Hematopoietic multipotent progenitor cell treated with erythropoietin and hydrocortisone succinate and interleukin-3 and kit ligand, for 15 days (in vitro differentiated cells): ENCODE data around the gene ADSL.
"Not testable (repeated sequence)": the region's sequence is repeated elsewhere in the genome, so short reads cannot be mapped to it uniquely, and the experiment has no call there.

ENCODE experiments used
- DNase-seq: peaks from one replicate; pipeline ENCODE4 v3.0.0-alpha.2; 2015; ENCODE audit warnings: low spot score

The ADSL gene

DNA sequence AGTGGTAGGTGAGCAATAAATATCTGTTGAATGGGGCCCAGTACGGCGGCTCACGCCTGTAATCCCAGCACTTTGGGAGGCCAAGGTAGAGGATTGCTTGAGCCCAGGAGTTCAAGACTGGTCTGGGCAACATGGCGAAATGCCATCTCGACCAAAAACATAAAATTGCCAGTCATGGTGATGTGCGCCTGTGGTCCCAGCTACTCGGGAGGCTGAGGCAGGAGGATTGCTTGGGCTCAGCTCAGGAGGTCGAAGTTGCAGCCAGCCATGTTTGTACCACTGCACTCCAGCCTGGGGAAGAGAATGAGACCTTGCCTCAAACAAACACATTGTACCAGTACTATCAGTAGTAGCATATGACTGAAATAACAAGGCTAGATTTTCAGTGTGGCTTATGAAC lies 28.3 kb downstream of the ADSL start:
- DNase-seq, result no peak

DNA sequence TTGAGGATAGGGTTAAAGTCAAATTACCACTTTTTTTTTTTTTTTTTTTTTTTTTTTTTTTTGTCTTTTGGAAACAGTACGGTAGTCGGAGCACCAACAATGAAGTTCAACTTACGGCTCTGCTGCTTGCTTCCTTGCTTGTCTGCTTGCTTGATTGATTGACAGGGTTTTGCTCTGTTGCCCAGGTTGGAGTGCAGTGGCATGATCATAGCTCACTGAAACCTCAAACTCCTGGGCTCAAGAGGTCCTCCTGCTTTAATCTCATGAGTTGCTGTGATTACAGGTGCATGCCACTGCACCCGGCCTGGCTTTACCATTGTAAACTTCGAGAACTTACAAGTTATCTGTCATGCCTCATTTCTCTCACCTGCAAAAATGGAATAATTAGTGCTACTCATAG lies 29.8 kb downstream of the ADSL start:
- no peak for DNase-seq

DNA sequence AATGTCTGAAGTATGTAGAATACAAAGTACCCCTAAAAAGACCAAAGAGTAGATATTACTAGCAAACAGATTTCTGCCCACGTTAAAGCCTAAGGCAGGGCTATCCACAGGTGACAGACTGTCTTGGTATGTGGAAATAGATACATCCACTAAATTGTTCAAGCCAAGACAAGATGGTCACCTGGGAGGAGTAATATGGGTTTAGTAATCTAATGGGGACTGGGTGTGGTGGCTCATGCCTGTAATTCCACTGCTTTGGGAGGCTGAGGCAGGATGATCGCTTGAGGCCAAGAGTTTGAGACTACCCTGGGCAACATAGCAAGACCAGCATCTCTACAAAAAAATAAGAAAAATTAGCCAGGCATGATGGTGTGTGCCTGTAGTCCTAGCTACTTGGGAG lies 31.6 kb downstream of the ADSL start:
- no peak for DNase-seq

DNA sequence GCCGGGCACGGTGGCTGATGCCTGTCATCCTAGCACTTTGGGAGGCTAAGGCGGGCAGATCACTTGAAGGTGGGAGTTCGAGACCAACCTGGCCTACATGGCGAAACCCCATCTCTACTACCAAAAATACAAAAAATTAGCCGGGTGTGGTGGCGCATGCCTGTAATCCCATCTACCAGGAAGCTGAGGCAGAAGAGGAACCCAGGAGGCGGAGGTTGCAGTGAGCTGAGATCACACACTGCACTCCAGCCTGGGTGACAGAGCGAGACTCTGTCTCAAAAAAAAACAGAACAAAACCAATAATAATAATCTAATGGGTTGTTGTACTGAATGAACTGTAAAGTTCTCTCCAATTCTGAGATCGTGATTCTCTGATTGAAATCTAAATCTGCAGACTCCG lies 32.1 kb downstream of the ADSL start:
- DNase-seq, result not testable (repeated sequence)

DNA sequence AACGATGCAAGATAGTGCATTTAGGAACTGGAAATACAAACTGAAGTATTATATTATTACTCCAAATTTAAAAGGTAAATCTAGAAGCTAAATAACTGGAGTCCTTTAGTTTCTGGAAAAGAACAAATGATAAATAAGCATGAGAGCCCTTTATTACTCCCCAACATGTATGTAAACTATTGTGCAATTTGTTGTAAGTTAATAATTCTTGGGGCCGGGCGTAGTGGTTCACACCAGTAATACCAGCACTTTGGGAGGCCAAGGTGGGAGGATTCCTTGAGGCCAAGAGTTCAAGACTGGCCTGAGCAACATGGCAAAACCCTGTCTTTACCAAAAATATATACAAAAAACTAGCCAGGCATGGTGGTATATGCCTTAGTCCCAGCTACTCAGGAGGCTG lies 35.2 kb downstream of the ADSL start:
- no peak for DNase-seq

DNA sequence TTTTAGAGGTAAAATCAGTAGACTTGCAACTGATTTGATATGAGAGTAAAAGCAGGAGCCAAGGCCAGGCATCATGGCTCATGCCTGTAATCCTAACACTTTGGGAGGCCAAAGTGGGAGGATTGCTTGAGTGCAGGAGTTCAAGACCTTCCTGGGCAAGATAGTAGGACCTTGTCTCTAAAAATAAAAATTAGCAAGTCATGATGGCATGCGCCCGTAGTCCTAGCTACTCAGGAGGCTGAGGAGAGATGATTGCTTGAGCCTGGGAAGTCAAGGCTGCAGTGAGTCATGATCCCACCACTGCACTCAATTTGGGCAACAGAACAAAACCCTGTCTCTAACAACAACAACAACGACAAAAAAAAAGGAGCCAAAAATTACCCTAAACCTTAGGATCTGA lies 37.6 kb downstream of the ADSL start:
- no peak for DNase-seq

DNA sequence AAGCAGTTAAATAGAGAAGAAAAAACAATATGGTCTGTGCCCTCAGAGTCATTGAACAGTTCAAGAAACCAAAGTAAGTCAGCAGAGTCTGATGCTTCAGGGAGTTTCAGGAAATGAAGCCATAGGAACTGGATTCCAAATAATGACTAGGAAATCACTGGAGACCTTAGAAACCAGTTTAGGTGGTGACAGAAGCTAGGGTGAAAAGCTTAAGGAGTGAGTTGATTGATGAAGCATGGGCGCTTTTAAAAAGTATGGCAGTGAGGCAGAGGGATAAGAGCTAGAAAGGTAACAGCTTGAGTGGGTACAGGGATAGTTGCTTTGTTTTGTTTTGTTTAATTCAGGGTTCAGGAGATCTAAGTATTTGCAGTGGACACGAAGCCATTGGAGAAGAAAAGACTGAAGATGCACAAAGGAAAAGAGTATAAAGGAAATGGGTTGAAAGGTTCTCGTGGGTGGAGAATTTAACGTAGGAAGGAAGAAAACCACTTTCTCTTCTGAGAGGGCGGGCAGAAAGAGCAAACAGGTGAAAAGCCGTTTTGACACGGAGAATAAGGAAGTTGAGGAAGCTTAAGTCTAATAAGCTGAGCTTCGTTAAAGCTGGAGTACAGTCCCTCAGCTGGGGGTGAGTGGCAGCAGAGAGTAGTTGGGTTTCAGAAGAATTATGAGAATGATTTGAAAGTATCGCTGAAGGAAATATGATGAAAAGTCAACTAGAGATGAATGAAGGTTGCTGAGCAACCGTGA lies 38.9 kb downstream of the ADSL start:
- DNase-seq, result no peak

DNA sequence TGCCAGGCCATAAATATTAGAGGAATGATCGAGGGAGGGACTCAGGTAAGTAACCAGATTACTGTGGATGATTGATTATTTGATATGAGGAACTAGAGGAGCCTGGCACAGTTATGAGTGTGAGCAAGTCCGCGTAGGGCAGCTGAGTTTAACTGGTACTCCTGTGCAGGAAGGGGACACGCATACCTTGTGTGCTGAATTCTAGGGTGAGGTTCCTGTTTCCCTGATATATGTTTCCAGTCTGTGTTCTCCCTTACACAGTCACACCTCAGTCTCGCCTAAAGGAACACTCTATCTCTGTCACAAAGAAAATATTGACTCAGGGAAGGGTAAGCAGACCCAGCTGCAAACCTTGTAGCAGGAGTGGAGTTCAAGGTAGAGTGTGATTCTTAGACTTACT lies 41.4 kb downstream of the ADSL start:
- no peak for DNase-seq

DNA sequence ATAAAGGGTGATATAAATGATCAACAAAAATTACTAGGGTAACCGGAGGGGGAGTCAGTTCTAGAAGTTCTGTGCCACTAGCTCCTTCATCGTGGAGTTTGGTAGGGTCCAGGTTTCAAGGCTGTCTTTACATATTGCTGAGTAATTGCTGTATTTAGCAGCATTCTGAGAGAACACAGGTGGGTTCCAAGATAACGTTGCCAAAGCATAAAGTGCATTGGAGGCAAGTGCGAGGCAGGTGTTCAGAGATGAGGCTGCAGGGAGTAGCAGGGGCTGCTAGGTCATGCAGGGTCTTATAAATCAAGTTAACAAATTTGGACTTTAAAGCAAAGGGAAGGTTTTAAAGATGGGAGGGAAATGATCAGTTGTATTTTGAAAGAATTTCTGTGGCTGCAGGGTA lies 41.9 kb downstream of the ADSL start:
- no peak for DNase-seq

DNA sequence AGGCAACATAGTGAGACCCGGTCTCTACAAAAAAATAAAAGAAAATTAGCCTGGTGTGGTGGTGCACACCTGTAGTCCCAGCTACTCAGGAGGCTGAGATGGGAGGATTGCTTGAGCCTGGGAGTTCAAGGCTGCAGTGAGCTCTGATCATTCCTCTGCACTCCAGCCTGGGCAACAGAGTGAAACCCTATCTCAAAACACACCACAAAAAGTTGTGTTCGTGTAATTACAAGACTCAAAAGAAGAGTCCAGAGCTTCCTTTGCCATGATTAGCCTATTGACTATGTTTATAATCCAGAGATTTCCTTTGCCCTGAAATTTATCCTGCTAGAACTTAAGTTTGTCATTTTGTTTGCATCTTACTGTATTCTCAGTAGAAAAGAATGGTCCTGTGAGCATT lies 45.1 kb downstream of the ADSL start:
- no peak for DNase-seq

DNA sequence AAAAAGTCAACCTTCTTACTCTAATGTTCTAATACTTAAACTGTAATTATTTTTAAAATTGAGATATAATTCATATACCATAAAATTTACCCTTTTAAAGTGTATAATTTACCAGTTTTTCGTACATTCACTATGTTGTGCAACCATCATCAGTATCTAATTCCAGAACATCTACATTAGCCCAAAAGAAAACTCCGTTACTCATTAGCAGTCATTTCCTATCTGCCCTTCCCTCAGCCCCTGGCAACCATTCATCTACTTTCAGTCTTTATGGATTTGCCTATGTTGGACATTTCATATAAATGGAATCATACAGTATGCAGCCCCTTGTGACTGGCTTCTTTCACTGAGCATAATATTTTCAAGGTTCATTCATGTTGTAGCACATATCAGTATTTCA lies 46.3 kb downstream of the ADSL start:
- no peak for DNase-seq

DNA sequence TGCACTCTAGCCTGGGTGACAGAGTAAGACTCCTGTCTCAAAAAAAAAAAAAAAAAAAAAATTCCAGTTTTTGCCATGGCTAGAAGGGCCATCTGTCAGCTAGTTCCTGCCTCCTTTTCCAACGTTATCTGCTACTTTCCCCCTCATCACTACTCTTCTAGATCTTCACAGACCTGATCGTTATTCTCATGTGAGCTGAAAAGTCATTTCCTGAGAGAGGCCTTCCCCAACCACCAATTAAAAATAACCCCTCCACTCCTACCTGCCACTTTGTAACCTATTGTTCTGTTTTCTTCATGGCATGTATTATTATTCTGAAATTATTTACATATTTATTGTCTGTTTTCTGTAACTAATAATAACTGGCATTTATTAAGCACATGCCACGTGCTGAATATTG lies 48.3 kb downstream of the ADSL start:
- DNase-seq, result no peak

DNA sequence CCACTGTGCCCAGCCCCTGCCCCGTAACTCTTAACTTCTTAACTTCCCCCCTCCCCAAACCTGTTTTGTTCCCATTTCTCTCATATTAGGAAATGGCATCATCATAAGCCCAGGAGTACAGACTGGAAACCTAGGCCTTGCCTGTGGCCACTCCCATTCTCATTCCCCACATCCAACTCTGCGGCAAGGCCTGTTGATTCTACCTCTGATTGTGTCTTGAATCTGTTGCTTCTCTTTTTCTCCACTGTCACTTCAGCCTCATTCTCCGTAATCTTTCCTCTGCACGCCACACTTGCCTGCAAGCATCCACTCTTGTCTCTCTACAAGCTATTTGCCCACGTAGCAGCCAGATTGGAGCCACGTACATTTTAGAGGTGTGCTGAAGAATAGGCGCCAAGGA lies 49.3 kb downstream of the ADSL start:
- no peak for DNase-seq

DNA sequence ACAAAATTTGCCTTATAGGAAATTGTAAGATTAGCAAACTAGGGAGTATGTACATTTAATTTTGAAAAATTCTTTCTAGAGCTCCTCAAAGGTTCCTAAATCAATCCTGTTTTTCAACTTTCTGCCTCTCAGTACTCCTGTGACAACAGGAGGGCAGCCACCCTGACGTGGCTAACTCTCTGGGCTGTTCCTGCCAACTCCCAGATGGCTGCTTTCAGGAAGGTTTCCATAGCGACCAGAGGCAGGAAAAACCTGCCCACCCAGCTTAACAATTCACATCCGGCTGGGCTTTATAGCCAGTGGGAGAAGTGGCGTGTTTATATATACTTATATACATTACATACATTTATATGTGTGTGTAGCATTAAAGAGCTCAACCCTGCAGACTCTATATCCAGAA lies 50.6 kb downstream of the ADSL start:
- no peak for DNase-seq

DNA sequence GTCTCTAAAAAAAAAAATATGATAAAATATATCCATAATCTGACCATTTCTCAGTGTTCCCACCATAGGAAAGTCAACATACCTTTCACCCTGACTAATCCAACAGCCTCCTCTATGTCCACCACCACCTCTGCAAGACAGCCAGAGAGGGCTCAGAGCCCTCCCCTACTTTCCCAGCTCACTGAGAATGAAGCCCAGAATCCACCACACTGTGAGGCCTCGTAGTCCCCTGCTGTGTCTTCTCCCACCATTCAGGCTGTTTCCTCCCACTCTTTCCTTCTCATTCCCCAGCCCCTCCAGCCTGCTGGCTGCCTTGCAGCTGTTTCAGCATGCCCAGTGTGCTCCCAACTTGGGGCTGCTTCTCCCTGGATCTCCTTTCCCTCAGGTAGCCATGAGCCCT lies 51.1 kb downstream of the ADSL start:
- no peak for DNase-seq

DNA sequence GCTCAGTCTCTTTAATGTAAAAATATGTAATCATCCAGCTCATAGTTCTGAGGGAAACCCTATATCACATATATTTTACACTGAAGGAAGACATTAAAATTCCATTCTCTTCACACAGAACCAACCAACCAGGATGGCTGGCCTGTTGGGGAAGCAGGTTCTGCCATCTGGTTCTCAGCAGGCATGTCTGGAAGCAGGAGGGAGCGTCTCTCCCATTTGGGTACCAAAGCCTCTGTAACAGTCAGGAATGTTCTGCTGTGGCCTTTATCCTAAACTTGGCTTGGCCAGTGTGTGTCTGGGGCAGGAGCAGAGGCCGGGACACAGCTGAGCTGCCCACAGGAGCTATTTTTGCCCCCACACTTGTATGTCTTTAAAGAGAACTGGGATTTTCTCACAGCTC lies 53.3 kb downstream of the ADSL start:
- DNase-seq, result no peak

DNA sequence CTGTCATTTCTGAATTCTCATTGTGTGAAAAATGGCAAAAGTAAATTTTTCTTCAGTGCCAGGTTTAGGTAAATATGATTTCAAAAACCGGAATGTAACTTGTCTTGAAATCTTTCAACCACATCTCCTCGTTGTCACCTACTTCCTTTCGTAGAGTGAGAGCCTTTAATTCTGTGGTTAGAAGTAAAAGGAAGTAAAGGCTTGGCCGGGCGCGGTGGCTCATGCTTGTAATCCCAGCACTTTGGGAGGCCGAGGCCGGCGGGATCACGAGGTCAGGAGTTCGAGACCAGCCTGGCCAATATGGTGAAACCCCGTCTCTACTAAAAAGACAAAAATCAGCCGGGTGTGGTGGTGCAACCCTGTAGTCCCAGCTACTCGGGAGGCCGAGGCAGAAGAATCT lies 53.9 kb downstream of the ADSL start:
- DNase-seq, result no peak

DNA sequence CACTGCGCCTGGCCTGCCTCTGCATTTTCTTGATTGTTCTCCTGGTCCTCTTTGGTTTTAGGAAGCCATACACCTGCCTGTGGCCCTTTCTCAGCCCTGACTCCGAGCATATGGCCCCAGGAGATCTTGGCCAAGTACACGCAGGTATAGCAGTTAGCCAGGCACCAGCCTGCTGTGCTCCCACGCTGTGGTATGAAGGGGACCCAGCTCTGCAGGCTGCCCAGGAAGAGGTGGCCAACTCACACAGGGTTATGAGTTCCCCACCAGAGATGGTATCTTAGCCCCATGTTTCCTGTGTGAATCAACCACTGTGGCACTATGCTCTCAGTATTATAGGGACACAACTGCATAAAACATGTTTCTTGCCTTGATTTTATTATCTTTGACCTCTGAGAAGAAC lies 55.2 kb downstream of the ADSL start:
- no peak for DNase-seq

DNA sequence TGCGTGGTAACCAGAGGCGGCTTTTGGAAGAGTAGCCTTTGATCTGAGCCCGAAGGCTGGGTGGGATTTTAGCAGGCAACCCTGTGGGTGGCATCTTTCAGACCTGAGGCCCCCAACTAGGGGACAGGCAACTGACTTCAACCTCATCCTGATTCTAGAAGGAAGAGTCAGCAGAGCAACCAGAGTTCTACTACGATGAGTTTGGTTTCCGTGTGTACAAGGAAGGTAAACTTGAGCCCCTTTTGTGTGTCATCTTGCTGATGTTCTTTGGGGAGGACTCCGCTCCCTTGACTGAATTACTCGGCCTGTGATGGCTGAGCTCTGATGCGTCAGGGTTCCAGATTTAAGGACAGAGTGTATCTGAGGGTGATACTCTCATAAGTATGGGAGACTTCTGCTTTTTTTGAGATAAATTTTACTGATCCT lies 55.7 kb downstream of the ADSL start:
- DNase-seq, result no peak

DNA sequence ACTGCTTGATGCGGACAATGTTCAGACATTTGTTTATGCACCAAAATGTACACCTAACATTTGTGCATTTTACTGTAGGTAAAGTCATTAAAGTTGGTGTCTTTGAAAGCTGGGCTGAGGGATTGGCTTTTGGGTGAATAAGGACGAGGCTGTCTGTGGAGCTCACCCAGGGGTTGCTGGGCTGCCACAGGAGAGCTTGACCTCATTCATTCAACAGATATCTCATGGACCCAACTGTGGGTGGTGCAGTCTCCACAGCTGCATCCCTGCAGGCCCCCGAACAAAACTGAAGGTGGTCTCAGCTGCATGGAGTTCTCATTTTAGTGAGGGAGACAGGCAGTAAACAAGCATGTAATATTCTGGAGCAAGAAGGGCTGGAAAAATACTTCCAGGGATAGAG lies 56.8 kb downstream of the ADSL start:
- DNase-seq, result no peak

DNA sequence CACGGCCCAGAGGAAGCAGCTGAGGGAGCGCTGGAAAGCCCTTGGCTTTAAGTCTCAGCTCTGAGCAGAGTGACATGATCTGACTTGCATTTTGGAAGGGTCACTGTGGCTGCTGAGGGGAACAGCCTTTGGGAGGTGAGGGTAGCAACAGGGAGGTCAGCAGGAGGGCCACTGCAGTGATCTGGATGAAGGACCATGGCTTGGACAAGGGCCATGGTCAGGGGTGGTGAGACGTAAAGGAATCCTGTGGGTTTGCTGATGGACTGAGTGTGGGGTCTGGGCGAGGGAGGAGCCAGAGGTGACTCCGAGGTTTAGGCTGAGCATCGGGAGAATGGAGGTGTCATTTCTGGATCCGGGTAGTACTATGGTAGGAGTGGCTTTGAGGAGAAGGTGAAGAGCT lies 57.4 kb downstream of the ADSL start:
- DNase-seq, result no peak

DNA sequence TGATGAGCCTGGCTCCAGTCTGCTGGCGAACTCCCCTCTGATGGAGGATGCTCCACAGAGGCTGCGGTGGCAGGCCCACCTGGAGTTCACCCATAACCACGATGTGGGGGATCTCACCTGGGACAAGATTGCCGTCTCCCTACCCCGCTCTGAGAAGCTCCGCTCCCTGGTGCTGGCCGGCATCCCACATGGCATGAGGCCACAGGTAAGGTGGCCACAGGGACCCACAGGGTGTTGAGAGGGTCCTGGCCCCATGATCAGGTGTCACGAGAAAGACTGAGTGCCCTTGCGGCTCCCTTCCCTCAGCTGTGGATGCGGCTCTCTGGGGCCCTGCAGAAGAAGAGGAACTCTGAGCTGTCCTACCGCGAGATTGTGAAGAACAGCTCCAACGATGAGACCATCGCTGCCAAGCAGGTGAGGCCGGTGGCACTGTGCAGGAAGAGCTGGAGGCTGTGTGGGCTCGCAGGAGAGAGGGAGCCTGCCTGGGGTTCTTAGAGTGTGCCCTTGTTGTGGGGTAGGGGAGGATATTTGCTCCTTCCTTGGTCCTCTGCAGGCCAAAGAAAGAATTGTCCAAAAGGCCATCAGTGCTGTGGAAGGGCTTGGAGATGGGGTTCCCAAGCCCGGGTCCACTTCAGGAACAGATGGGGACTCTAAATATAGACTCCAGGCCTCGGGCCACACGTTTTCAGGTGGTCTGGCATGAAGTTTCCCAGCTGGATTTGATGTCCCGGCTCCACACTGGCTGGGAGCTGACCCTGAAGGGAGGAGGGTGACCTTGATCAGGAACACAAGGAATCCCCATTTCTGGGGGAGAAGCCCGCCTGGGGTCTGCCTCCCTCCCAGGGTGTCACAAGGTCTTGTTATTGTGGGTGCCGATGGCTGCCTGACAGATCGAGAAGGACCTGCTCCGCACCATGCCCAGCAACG lies 58.2 kb downstream of the ADSL start:
- no peak for DNase-seq
